H9 (cell line): Measurements from ENCODE around the gene IFI27. TPM values are rescaled to one million over a fixed set of nuclear protein-coding genes. Genes with fewer than 3 reads are reported as not detected.

ENCODE experiments used
- DNase-seq: peaks from one replicate; pipeline ENCODE4 v3.0.0-alpha.2; 2017
- H2AFZ ChIP-seq: one replicate; pipeline ENCODE4 v1.6.1; 2013; ENCODE audit warnings: mild to moderate bottlenecking, low read length, control low read depth, moderate library complexity
- H2AK5ac ChIP-seq: 2 replicates; pipeline ENCODE4 v1.6.1; 2013; ENCODE audit warnings: low read length, control low read depth, mixed read lengths; ENCODE audit not compliant: insufficient read length
- H2BK120ac ChIP-seq: one replicate; pipeline ENCODE4 v1.6.1; 2013; ENCODE audit warnings: low read depth, mild to moderate bottlenecking, low read length, control low read depth, inconsistent platforms; ENCODE audit not compliant: poor library complexity, severe bottlenecking
- H2BK12ac ChIP-seq: 2 replicates; pipeline ENCODE4 v1.6.1; 2013; ENCODE audit warnings: low read length, control low read depth, mixed read lengths, low read depth; ENCODE audit not compliant: insufficient read length
- H2BK15ac ChIP-seq: 2 replicates; pipeline ENCODE4 v1.6.1; 2013; ENCODE audit warnings: low read depth, low read length, control low read depth
- H2BK20ac ChIP-seq: one replicate; pipeline ENCODE4 v1.6.1; 2013; ENCODE audit warnings: low read depth, mild to moderate bottlenecking, low read length, control low read depth, inconsistent platforms; ENCODE audit not compliant: poor library complexity, severe bottlenecking
- H2BK5ac ChIP-seq: 2 replicates; pipeline ENCODE4 v1.6.1; 2013; ENCODE audit warnings: low read length, control low read depth, mixed read lengths; ENCODE audit not compliant: insufficient read length
- H3K14ac ChIP-seq: 2 replicates; pipeline ENCODE4 v1.6.1; 2013; ENCODE audit warnings: low read length, control low read depth; ENCODE audit not compliant: insufficient read depth
- H3K18ac ChIP-seq: 2 replicates; pipeline ENCODE4 v1.6.1; 2013; ENCODE audit warnings: low read depth, mild to moderate bottlenecking, mixed read lengths, low read length, control low read depth; ENCODE audit not compliant: insufficient read length
- H3K23ac ChIP-seq: 2 replicates; pipeline ENCODE4 v1.6.1; 2013; ENCODE audit warnings: low read length, control low read depth, mixed read lengths, low read depth; ENCODE audit not compliant: insufficient read length
- H3K23me2 ChIP-seq: 2 replicates; pipeline ENCODE4 v1.6.1; 2013; ENCODE audit warnings: low read depth, mild to moderate bottlenecking, mixed read lengths, low read length, control low read depth; ENCODE audit not compliant: insufficient read length, poor library complexity, severe bottlenecking
- H3K27ac ChIP-seq: 2 replicates; pipeline ENCODE4 v1.5.1; 2013; ENCODE audit warnings: low read length, control low read depth, mixed read lengths, low read depth; ENCODE audit not compliant: insufficient read length
- H3K27me3 ChIP-seq: 2 replicates; pipeline ENCODE4 v1.6.1; 2013; ENCODE audit warnings: low read length, control low read depth, inconsistent platforms; ENCODE audit not compliant: insufficient read depth
- H3K4ac ChIP-seq: 2 replicates; pipeline ENCODE4 v1.6.1; 2013; ENCODE audit warnings: low read depth, mild to moderate bottlenecking, control low read depth, inconsistent platforms, low read length, moderate library complexity
- H3K4me1 ChIP-seq: 2 replicates; pipeline ENCODE4 v1.6.1; 2013; ENCODE audit warnings: low read length, control low read depth, inconsistent platforms; ENCODE audit not compliant: insufficient read depth
- H3K4me2 ChIP-seq: 2 replicates; pipeline ENCODE4 v1.6.1; 2013; ENCODE audit warnings: low read length, control low read depth, mixed read lengths; ENCODE audit not compliant: insufficient read length, insufficient read depth
- H3K56ac ChIP-seq: 2 replicates; pipeline ENCODE4 v1.6.1; 2013; ENCODE audit warnings: low read depth, mild to moderate bottlenecking, mixed read lengths, low read length, control low read depth; ENCODE audit not compliant: insufficient read length
- H3K79me1 ChIP-seq: 2 replicates; pipeline ENCODE4 v1.6.1; 2013; ENCODE audit warnings: low read depth, mild to moderate bottlenecking, moderate library complexity, low read length, control low read depth, inconsistent platforms; ENCODE audit not compliant: insufficient read depth, poor library complexity, severe bottlenecking
- H3K79me2 ChIP-seq: 2 replicates; pipeline ENCODE4 v1.6.1; 2013; ENCODE audit warnings: low read length, control low read depth, inconsistent platforms; ENCODE audit not compliant: insufficient read depth
- H3K9ac ChIP-seq: 2 replicates; pipeline ENCODE4 v1.6.1; 2013; ENCODE audit warnings: low read length, control low read depth, mixed read lengths; ENCODE audit not compliant: insufficient read length; ENCODE audit errors: extremely low read depth
- H3K9me3 ChIP-seq: one replicate; pipeline ENCODE4 v1.6.1; 2013; ENCODE audit warnings: low read depth, low read length, inconsistent platforms; ENCODE audit not compliant: control insufficient read depth
- H3T11ph ChIP-seq: one replicate; pipeline ENCODE4 v1.6.1; 2013; ENCODE audit warnings: mild to moderate bottlenecking, low read length, control low read depth, inconsistent platforms
- H4K20me1 ChIP-seq: one replicate; pipeline ENCODE4 v1.6.1; 2013; ENCODE audit not compliant: control insufficient read depth, insufficient read length, insufficient read depth
- H4K5ac ChIP-seq: 2 replicates; pipeline ENCODE4 v1.6.1; 2013; ENCODE audit warnings: low read depth, mild to moderate bottlenecking, mixed read lengths, low read length, control low read depth; ENCODE audit not compliant: insufficient read length
- H4K8ac ChIP-seq: replicated peaks from 2 replicates; pipeline ENCODE4 v1.6.1; 2013; ENCODE audit warnings: low read length, control low read depth, mixed read lengths, low read depth; ENCODE audit not compliant: insufficient read length
- H4K91ac ChIP-seq: 2 replicates; pipeline ENCODE4 v1.6.1; 2013; ENCODE audit warnings: low read depth, mild to moderate bottlenecking, moderate library complexity, mixed read lengths, low read length, control low read depth; ENCODE audit not compliant: insufficient read length
- H3K27ac Mint-ChIP-seq, 3 experiments: 2 replicates in 2 of 3; 3 replicates in 1 of 3; pipeline ENCODE4 v1.8.0; 2020 to 2021; ENCODE audit warnings: mixed read lengths in 3 of 3, mild to moderate bottlenecking in 1 of 3, moderate library complexity in 1 of 3
- H3K27me3 Mint-ChIP-seq: 2 replicates; pipeline ENCODE4 v1.8.0; 2021; ENCODE audit warnings: low read depth, mild to moderate bottlenecking, moderate library complexity, mixed read lengths
- H3K36me3 Mint-ChIP-seq, 3 experiments: 2 replicates in 2 of 3; 3 replicates in 1 of 3; pipeline ENCODE4 v1.8.0; 2020 to 2021; ENCODE audit warnings: low read depth in 3 of 3, mixed read lengths in 3 of 3; ENCODE audit not compliant: insufficient read depth in 1 of 3
- H3K4me1 Mint-ChIP-seq, 2 experiments: 2 replicates each; pipeline ENCODE4 v1.8.0; 2020; ENCODE audit warnings: mixed read lengths in 2 of 2
- H3K4me3 Mint-ChIP-seq, 2 experiments: 2 replicates in 1 of 2; 3 replicates in 1 of 2; pipeline ENCODE4 v1.8.0; 2020 to 2021; ENCODE audit warnings: mild to moderate bottlenecking in 2 of 2, mixed read lengths in 2 of 2, moderate library complexity in 1 of 2
- H3K9me3 Mint-ChIP-seq, 2 experiments: 2 replicates in 1 of 2; 3 replicates in 1 of 2; pipeline ENCODE4 v1.8.0; 2020; ENCODE audit warnings: mild to moderate bottlenecking in 2 of 2, mixed read lengths in 2 of 2, moderate library complexity in 1 of 2
- WGBS: extraction: QIAGEN DNeasy Blood & Tissue Kit; methylation state at CpG from one replicate; pipeline ENCODE4 v1.1.7; 2013; ENCODE audit warnings: missing lambda C conversion rate, low lambda C conversion rate, mixed read lengths; ENCODE audit not compliant: insufficient read length; ENCODE audit errors: extremely low coverage; 5-methylcytosine and 5-hydroxymethylcytosine counted together
- total RNA-seq: library from RNA; stranded (reverse); gene quantifications from 2 replicates; pipeline ENCODE4 v1.2.1, GENCODE V29; 2021
- TF ChIP-seq, protein P1 (sequence below): fragments of 200-600 bp; sonication (generic); conservative IDR thresholded peaks from 3 replicates; pipeline ENCODE4 v1.8.0; 2021; ENCODE audit warnings: antibody characterized with exemption, mild to moderate bottlenecking

Gene IFI27
- total RNA-seq, 1 experiment from 2014 or later: 1.7 TPM

- Histone ChIP-seq H2AK5ac (no peak overlapping the region), H4K8ac (no peak overlapping the region), H2AFZ (no peak overlapping the region), H3K9ac (no peak overlapping the region), H3K23ac (no peak overlapping the region), H3K27ac (no peak overlapping the region), H2BK15ac (no peak overlapping the region), H3K4me2 (no peak overlapping the region), H3K27me3 (no peaks in the 10 kb centered on the region), H4K5ac (no peak overlapping the region), H3K56ac (no peak overlapping the region), H3T11ph (no peak overlapping the region), H3K4ac (no peak overlapping the region), H3K79me1 (no peaks in the 10 kb centered on the region), H4K91ac (no peak overlapping the region), H2BK5ac (no peak overlapping the region), H3K9me3 (no peaks in the 10 kb centered on the region), H2BK12ac (no peak overlapping the region), H3K79me2 (no peaks in the 10 kb centered on the region), H3K4me1 (peaks cover 4% of the 10 kb centered on the region; the same call in 1 of the 2 replicates), H4K20me1 (no peaks in the 10 kb centered on the region), H2BK120ac (no peak overlapping the region), H3K23me2 (peaks cover 2% of the 10 kb centered on the region), H2BK20ac (no peak overlapping the region), H3K18ac (no peak overlapping the region), H3K14ac (no peak overlapping the region)
- Mint-ChIP-seq H3K27ac (no peak overlapping the region), H3K9me3 (peaks cover 0 to 3% of the 10 kb centered on the region in 2 experiments; a peak in 1 of 5 replicates), H3K36me3 (no peaks in the 10 kb centered on the region), H3K27me3 (peaks cover 1% of the 10 kb centered on the region; the same call in 1 of the 2 replicates), H3K4me1 (peaks cover 21 to 27% of the 10 kb centered on the region in 2 experiments), H3K4me3 (no peak overlapping the region)
- no CpG with 5 or more reads among the region's 4 CpGs for WGBS
- TF ChIP-seq, protein P1, sequence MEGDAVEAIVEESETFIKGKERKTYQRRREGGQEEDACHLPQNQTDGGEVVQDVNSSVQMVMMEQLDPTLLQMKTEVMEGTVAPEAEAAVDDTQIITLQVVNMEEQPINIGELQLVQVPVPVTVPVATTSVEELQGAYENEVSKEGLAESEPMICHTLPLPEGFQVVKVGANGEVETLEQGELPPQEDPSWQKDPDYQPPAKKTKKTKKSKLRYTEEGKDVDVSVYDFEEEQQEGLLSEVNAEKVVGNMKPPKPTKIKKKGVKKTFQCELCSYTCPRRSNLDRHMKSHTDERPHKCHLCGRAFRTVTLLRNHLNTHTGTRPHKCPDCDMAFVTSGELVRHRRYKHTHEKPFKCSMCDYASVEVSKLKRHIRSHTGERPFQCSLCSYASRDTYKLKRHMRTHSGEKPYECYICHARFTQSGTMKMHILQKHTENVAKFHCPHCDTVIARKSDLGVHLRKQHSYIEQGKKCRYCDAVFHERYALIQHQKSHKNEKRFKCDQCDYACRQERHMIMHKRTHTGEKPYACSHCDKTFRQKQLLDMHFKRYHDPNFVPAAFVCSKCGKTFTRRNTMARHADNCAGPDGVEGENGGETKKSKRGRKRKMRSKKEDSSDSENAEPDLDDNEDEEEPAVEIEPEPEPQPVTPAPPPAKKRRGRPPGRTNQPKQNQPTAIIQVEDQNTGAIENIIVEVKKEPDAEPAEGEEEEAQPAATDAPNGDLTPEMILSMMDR: no peak
- DNase-seq: no peak
Measured at GRCh38 chr14:94143711-94144110, 33.2 kb downstream of the IFI27 start.
